ENCODE results near the gene CCSER1. TPM values are rescaled to one million over a fixed set of nuclear protein-coding genes. Genes with fewer than 3 reads are reported as not detected.

Gene CCSER1
- total and polyA plus RNA-seq, 2 of the 8 experiments (the other 6 are each of a cell fraction or from before 2014, with no cell fraction given), result 0.26 to 0.84 TPM

- TF ChIP-seq BRCA1 (IDR thresholded peaks at IDR 0.05; ENCODE audit: low read depth, low read length), result no peak
- TF ChIP-seq GABPA (IDR thresholded peaks at IDR 0.05; ENCODE audit: borderline replicate concordance, insufficient read depth, low read length), result no peak
- no peak for TF ChIP-seq CBX8 (IDR thresholded peaks at IDR 0.05; ENCODE audit: borderline replicate concordance, low read depth, low read length)
- no peak for TF ChIP-seq CREB1 (IDR thresholded peaks at IDR 0.05)
- no peak for TF ChIP-seq RXRA (IDR thresholded peaks at IDR 0.05; ENCODE audit: insufficient read depth, low read depth, low read length)
- no peak for TF ChIP-seq SRF (IDR thresholded peaks at IDR 0.05; ENCODE audit: low read depth, low read length)
- no peak for TF ChIP-seq POLR2AphosphoS5 (IDR thresholded peaks at IDR 0.05; ENCODE audit: low read depth, low read length)
- no peak for TF ChIP-seq JUND (IDR thresholded peaks at IDR 0.05; ENCODE audit: low read length)
- H3K4me2 ChIP-seq (ENCODE audit: insufficient read depth in 1 of 2, low read depth in 2 of 2, low read length in 2 of 2), result no peak overlapping the region
- H4K5ac ChIP-seq (ENCODE audit: insufficient read length, low read depth, low read length), result no peak overlapping the region
- H4K20me1 ChIP-seq (replicated peaks in 1 of 2; ENCODE audit: control insufficient read depth in 1 of 2, insufficient read depth in 2 of 2, low read length in 2 of 2), result no peaks in the 10 kb centered on the region
- FAIRE-seq (no peak), DNase-seq (ENCODE audit: low read depth in 1 of 2, low spot score in 2 of 2) (no peak)
- no peak overlapping the region for H4K91ac ChIP-seq (replicated peaks; ENCODE audit: insufficient read length, low read length)
- no peaks in the 10 kb centered on the region for H3K23me2 ChIP-seq (ENCODE audit: low read depth, low read length)
- H2BK15ac ChIP-seq (ENCODE audit: low read length), result no peak overlapping the region
- no peak overlapping the region for H4K8ac ChIP-seq (ENCODE audit: extremely low read depth, insufficient read depth, low read length)
- H3K14ac ChIP-seq (ENCODE audit: insufficient read length), result no peak overlapping the region
- no peak overlapping the region for H3K18ac ChIP-seq (ENCODE audit: extremely low read depth, low read length)
- no peaks in the 10 kb centered on the region for H3K9me3 ChIP-seq (ENCODE audit: insufficient read depth in 2 of 2, low read depth in 1 of 2, low read length in 1 of 2)
- no peak overlapping the region for H3K27ac ChIP-seq (ENCODE audit: low read depth, low read length)
- H2BK12ac ChIP-seq (ENCODE audit: low read depth, low read length), result no peak overlapping the region
- H3K23ac ChIP-seq (ENCODE audit: insufficient read length), result no peak overlapping the region
- H2AK5ac ChIP-seq (ENCODE audit: low read depth, low read length), result no peak overlapping the region
- no peak overlapping the region for H2BK120ac ChIP-seq (replicated peaks; ENCODE audit: low read depth, low read length)
- H3K36me3 ChIP-seq (ENCODE audit: control insufficient read depth in 2 of 4, insufficient read depth in 4 of 4, low read length in 3 of 4), result no peaks in the 10 kb centered on the region
- no peak overlapping the region for H3K9ac ChIP-seq (replicated peaks in 1 of 4; ENCODE audit: extremely low read depth in 1 of 4, low read depth in 3 of 4, low read length in 3 of 4)
- H3K79me1 ChIP-seq (ENCODE audit: low read depth, low read length), result no peaks in the 10 kb centered on the region
- H3K27me3 ChIP-seq (replicated peaks in 1 of 4; ENCODE audit: control insufficient read depth in 3 of 4, extremely low read depth in 1 of 4, insufficient read depth in 3 of 4, low read length in 3 of 4), result peaks cover 0 to 1% (median 0%) of the 10 kb centered on the region in 4 experiments; a peak in 1 of 7 replicates
- H3K79me2 ChIP-seq (ENCODE audit: control insufficient read depth in 1 of 2, insufficient read depth in 2 of 2, low read length in 2 of 2), result no peaks in the 10 kb centered on the region
- no peak overlapping the region for H2AFZ ChIP-seq (ENCODE audit: low read length)
- H2BK20ac ChIP-seq (ENCODE audit: low read length), result no peak overlapping the region
- no peak overlapping the region for H3K4ac ChIP-seq (replicated peaks; ENCODE audit: insufficient read length, low read depth, low read length)
- H3K56ac ChIP-seq (replicated peaks; ENCODE audit: insufficient read length, low read depth, low read length), result no peak overlapping the region
- WGBS, 2 experiments (ENCODE audit: extremely low coverage in 1 of 2, insufficient coverage in 1 of 2, insufficient read length in 1 of 2, insufficient replicate concordance in 2 of 2, low coverage in 1 of 2, low lambda C conversion rate in 2 of 2, missing lambda C conversion rate in 1 of 2), result 87% methylated on average over 2 of the region's 2 CpGs; no CpG with 5 or more reads in 1 of the 2 experiments
- no peak overlapping the region for H2BK5ac ChIP-seq (ENCODE audit: low read depth, low read length)
- H3K4me3 ChIP-seq (ENCODE audit: extremely low read depth in 1 of 4, insufficient read depth in 2 of 4, low read depth in 3 of 4, low read length in 4 of 4), result no peak overlapping the region
- peaks cover 0 to 2% (median 0%) of the 10 kb centered on the region in 4 experiments; a peak in 1 of 7 replicates for H3K4me1 ChIP-seq (replicated peaks in 1 of 4; ENCODE audit: control insufficient read depth in 3 of 4, insufficient read depth in 4 of 4, low read length in 3 of 4)
- ChIA-PET CTCF (ENCODE audit: partially characterized antibody) (interaction anchor here (0.8 kb wide), 1 partner anchor 9 kb away, joined by 3 read pairs; no protein-coding TSS in a partner anchor), POLR2A (ENCODE audit: partially characterized antibody) (no interaction called here)
Observed at GRCh38 chr4:91488946-91489345, 1361.8 kb downstream of the CCSER1 start.
